Measurements from ENCODE around the gene ZNF479. TPM values are rescaled to one million over a fixed set of nuclear protein-coding genes. Genes with fewer than 3 reads are reported as not detected.
"Not testable (repeated sequence)": the region's sequence is repeated elsewhere in the genome, so short reads cannot be mapped to it uniquely, and the experiment has no call there.

Gene ZNF479
- total RNA-seq (2014; rRNA removed; shearing (Covaris generic)) = not detected in 2 replicates
- total RNA-seq (2022) = not detected in 2 replicates
- not detected for Bru-seq, nascent RNA
- not detected for BruChase-seq, experiment 1, labeled RNA remaining after a 6-hour chase
- not detected for BruChase-seq, experiment 2, labeled RNA remaining after a 2-hour chase
- long read RNA-seq = 0 reads

DNA sequence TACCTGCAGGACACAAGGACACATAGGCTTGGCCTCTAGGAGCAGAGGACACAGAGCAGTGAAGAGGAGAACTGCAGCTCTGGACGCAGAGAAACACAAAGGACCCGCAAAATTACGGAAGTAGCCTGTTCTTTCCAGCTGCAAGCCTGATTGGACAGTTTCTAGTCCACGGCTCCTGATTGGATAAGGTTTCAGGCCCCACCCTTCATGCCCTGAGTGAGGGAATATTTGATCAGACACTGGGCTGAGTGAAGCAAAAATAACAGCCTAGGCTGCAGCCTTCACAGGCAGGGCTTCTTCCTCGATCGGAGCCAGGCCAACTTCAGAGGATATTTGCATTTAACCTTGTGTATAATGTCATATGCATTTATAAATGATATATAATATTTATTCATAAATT, at the start of gene ZNF479:
Gene ZNF479 (minus strand): TSS at position 101 of the 400 bp plus-strand sequence. CDS start 112 bp downstream, outside the sequence.
- H3K9me2 ChIP-seq (ENCODE audit: insufficient read depth, low read length); H3K79me2 ChIP-seq (ENCODE audit: insufficient read depth, low read depth, low read length); BruUV-seq (replicated peaks); POLR2A ChIA-PET; DNase-seq (ENCODE audit: low spot score); intact Hi-C loops (cut with micrococcal nuclease; ENCODE audit: unreplicated experiment); H3K27ac ChIP-seq (ENCODE audit: low read depth, low read length, poor library complexity, severe bottlenecking); H3K9me3 ChIP-seq (ENCODE audit: low read length); H3K4me3 ChIP-seq (ENCODE audit: low read depth, low read length, poor library complexity, severe bottlenecking); H2AFZ ChIP-seq (ENCODE audit: low read length); H3K4me2 ChIP-seq (ENCODE audit: low read length); CTCF ChIA-PET (ENCODE audit: unreplicated experiment); H3K4me1 ChIP-seq (ENCODE audit: insufficient read depth, low read length, poor library complexity, severe bottlenecking); H4K20me1 ChIP-seq (ENCODE audit: insufficient read depth, low read length); H3K36me3 ChIP-seq (ENCODE audit: insufficient read depth, low read length): not testable (repeated sequence)

DNA sequence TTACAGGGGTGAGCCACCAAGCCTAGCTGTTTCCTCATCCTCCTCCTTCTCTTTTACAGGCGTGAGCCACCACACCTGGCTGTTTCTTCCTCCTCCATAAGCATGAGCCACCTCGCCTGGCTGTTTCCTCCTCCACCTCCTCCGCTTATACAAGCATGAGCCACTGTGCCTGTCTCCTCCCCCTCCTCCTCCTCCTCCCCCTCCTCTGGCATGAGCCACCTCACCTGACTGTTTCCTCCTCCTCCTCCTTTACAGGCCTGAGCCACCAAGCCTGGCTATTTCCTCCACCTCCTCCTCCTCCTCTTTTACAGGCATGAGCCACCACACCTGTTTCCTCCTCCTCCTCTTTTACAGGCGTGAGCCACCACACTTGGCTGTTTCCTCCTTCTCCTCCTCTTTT, 49.8 kb upstream of the ZNF479 start:
- intact Hi-C loops (cut with micrococcal nuclease; ENCODE audit: unreplicated experiment) = no loop called here
- H3K4me1 ChIP-seq (ENCODE audit: insufficient read depth, low read length, poor library complexity, severe bottlenecking) = no peaks in the 10 kb centered on the region

DNA sequence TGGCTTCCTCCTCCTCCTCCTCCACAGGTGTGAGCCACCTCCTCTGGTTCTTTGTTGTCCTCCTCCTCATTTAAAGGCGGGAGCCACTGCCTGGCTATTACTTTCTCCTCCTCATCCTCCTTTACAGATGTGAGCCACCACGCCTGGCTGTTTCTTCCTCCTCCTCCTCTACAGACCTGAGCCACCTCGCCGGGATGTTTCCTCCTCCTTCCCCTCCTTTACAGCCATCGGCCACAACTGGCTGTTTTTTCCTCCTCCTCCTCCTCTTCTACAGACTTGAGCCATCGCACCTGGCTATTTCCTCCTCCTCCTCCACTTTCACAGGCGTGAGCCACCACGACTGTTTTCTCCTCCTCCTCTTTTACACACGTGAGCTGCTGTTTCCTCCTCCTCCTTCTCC, 49.0 kb upstream of the ZNF479 start:
- TF ChIP-seq EZH2phosphoT487 (IDR thresholded peaks at IDR 0.05; ENCODE audit: borderline replicate concordance, low read depth, low read length) = no peak
- TF ChIP-seq, protein P1, sequence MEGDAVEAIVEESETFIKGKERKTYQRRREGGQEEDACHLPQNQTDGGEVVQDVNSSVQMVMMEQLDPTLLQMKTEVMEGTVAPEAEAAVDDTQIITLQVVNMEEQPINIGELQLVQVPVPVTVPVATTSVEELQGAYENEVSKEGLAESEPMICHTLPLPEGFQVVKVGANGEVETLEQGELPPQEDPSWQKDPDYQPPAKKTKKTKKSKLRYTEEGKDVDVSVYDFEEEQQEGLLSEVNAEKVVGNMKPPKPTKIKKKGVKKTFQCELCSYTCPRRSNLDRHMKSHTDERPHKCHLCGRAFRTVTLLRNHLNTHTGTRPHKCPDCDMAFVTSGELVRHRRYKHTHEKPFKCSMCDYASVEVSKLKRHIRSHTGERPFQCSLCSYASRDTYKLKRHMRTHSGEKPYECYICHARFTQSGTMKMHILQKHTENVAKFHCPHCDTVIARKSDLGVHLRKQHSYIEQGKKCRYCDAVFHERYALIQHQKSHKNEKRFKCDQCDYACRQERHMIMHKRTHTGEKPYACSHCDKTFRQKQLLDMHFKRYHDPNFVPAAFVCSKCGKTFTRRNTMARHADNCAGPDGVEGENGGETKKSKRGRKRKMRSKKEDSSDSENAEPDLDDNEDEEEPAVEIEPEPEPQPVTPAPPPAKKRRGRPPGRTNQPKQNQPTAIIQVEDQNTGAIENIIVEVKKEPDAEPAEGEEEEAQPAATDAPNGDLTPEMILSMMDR (conservative IDR thresholded peaks at IDR 0.05; ENCODE audit: low read length) = no peak
- CTCF ChIA-PET (ENCODE audit: unreplicated experiment) = no interaction called here
- Histone ChIP-seq H4K20me1 (ENCODE audit: insufficient read depth, low read length) (no peaks in the 10 kb centered on the region), H3K4me2 (ENCODE audit: low read length) (no peak overlapping the region), H3K27ac (ENCODE audit: low read depth, low read length, poor library complexity, severe bottlenecking) (no peak overlapping the region), H3K4me1 (ENCODE audit: insufficient read depth, low read length, poor library complexity, severe bottlenecking) (no peaks in the 10 kb centered on the region), H3K79me2 (ENCODE audit: insufficient read depth, low read depth, low read length) (no peaks in the 10 kb centered on the region), H2AFZ (ENCODE audit: low read length) (no peak overlapping the region), H3K36me3 (ENCODE audit: insufficient read depth, low read length) (no peaks in the 10 kb centered on the region), H3K9me2 (ENCODE audit: insufficient read depth, low read length) (no peaks in the 10 kb centered on the region), H3K9me3 (ENCODE audit: low read length) (no peaks in the 10 kb centered on the region), H3K4me3 (ENCODE audit: low read depth, low read length, poor library complexity, severe bottlenecking) (no peak overlapping the region)
- BruUV-seq (replicated peaks) = no TSS peak
- POLR2A ChIA-PET = no interaction called here
- intact Hi-C loops (cut with micrococcal nuclease; ENCODE audit: unreplicated experiment) = no loop called here
- DNase-seq (ENCODE audit: low spot score) = no peak

More for the DNA sequence above, 49.8 kb upstream of the ZNF479 start:
- Histone ChIP-seq H2AFZ (ENCODE audit: low read length) (no peak overlapping the region), H4K20me1 (ENCODE audit: insufficient read depth, low read length) (no peaks in the 10 kb centered on the region), H3K27ac (ENCODE audit: low read depth, low read length, poor library complexity, severe bottlenecking) (no peak overlapping the region), H3K79me2 (ENCODE audit: insufficient read depth, low read depth, low read length) (no peaks in the 10 kb centered on the region), H3K9me3 (ENCODE audit: low read length) (no peaks in the 10 kb centered on the region), H3K9me2 (ENCODE audit: insufficient read depth, low read length) (no peaks in the 10 kb centered on the region), H3K4me2 (ENCODE audit: low read length) (no peak overlapping the region), H3K36me3 (ENCODE audit: insufficient read depth, low read length) (no peaks in the 10 kb centered on the region), H3K4me3 (ENCODE audit: low read depth, low read length, poor library complexity, severe bottlenecking) (no peak overlapping the region)
- ChIA-PET POLR2A (no interaction called here), CTCF (ENCODE audit: unreplicated experiment) (no interaction called here)
- no TSS peak for BruUV-seq (replicated peaks)
- TF ChIP-seq EZH2phosphoT487 (IDR thresholded peaks at IDR 0.05; ENCODE audit: borderline replicate concordance, low read depth, low read length) = no peak
- TF ChIP-seq, protein P1 (conservative IDR thresholded peaks at IDR 0.05; ENCODE audit: low read length) = no peak
- DNase-seq (ENCODE audit: low spot score) = no peak

Data from OCI-LY7 (cell line).